HG02885 (cell line): ENCODE data around the gene CAMKMT.

Experiments
- ATAC-seq: cut with Tn5 transposase; IDR thresholded peaks from one replicate; pipeline ENCODE4 v1.9.1; 2021; ENCODE audit warnings: mild to moderate bottlenecking; ENCODE audit not compliant: unreplicated experiment, poor library complexity

CAMKMT gene

GRCh38 chr2:44715671-44716081 lies 353.9 kb downstream of the CAMKMT start:
- ATAC-seq, result no peak

- no peak for ATAC-seq
Measured at GRCh38 chr2:44716131-44716530, 354.4 kb downstream of the CAMKMT start.

- no peak for ATAC-seq
Measured at GRCh38 chr2:44718431-44718830, 356.7 kb downstream of the CAMKMT start.

GRCh38 chr2:44719562-44719961 lies 357.8 kb downstream of the CAMKMT start:
- no peak for ATAC-seq

GRCh38 chr2:44722026-44722625 lies 360.4 kb downstream of the CAMKMT start:
- ATAC-seq, result no peak

GRCh38 chr2:44723921-44724320 lies 362.2 kb downstream of the CAMKMT start:
- ATAC-seq, result no peak

- no peak for ATAC-seq
Measured at GRCh38 chr2:44730593-44730992, 368.8 kb downstream of the CAMKMT start.

GRCh38 chr2:44731505-44731904 lies 369.8 kb downstream of the CAMKMT start:
- ATAC-seq, result peak; percentile 95

- no peak for ATAC-seq
Measured at GRCh38 chr2:44736270-44736942, 374.7 kb downstream of the CAMKMT start.

- no peak for ATAC-seq
Measured at GRCh38 chr2:44740678-44741077, 378.9 kb downstream of the CAMKMT start.

- ATAC-seq, result no peak
Measured at GRCh38 chr2:44741507-44741906, 379.8 kb downstream of the CAMKMT start.

- no peak for ATAC-seq
Measured at GRCh38 chr2:44742057-44742456, 380.3 kb downstream of the CAMKMT start.

GRCh38 chr2:44743473-44743872 lies 381.7 kb downstream of the CAMKMT start:
- no peak for ATAC-seq

GRCh38 chr2:44744961-44745892 lies 383.5 kb downstream of the CAMKMT start:
- ATAC-seq, result no peak

GRCh38 chr2:44745922-44746766 lies 384.4 kb downstream of the CAMKMT start:
- ATAC-seq, result no peak

- no peak for ATAC-seq
Measured at GRCh38 chr2:44746856-44747615, 385.3 kb downstream of the CAMKMT start.

- no peak for ATAC-seq
Measured at GRCh38 chr2:44747794-44748193, 386.0 kb downstream of the CAMKMT start.

- no peak for ATAC-seq
Measured at GRCh38 chr2:44751754-44752479, 390.2 kb downstream of the CAMKMT start.

GRCh38 chr2:44752761-44753160 lies 391.0 kb downstream of the CAMKMT start:
- ATAC-seq, result no peak
